HFF-Myc (cell line): ENCODE measurements around the gene MARCO.

Experiments used
- DNase-seq: peaks from one replicate; pipeline ENCODE4 v3.0.0-alpha.2; 2011; ENCODE audit warnings: low read depth; ENCODE audit errors: extremely low read depth
- H3K4me3 ChIP-seq: replicated peaks from 2 replicates; pipeline ENCODE4 v1.5.1; 2011; ENCODE audit warnings: low read depth, mild to moderate bottlenecking, control low read depth, low read length
- TF ChIP-seq, protein P1 (sequence below): IDR thresholded peaks from 2 replicates; pipeline ENCODE4 v1.5.1; 2012; ENCODE audit warnings: mild to moderate bottlenecking, low read depth, low read length, control low read depth; ENCODE audit errors: missing control alignments

MARCO gene

GRCh38 chr2:118967124-118967880 is 25.3 kb downstream of the MARCO start:
- TF ChIP-seq, protein P1, sequence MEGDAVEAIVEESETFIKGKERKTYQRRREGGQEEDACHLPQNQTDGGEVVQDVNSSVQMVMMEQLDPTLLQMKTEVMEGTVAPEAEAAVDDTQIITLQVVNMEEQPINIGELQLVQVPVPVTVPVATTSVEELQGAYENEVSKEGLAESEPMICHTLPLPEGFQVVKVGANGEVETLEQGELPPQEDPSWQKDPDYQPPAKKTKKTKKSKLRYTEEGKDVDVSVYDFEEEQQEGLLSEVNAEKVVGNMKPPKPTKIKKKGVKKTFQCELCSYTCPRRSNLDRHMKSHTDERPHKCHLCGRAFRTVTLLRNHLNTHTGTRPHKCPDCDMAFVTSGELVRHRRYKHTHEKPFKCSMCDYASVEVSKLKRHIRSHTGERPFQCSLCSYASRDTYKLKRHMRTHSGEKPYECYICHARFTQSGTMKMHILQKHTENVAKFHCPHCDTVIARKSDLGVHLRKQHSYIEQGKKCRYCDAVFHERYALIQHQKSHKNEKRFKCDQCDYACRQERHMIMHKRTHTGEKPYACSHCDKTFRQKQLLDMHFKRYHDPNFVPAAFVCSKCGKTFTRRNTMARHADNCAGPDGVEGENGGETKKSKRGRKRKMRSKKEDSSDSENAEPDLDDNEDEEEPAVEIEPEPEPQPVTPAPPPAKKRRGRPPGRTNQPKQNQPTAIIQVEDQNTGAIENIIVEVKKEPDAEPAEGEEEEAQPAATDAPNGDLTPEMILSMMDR: no peak
- DNase-seq: no peak
- H3K4me3 ChIP-seq: no peak overlapping the region

DNA sequence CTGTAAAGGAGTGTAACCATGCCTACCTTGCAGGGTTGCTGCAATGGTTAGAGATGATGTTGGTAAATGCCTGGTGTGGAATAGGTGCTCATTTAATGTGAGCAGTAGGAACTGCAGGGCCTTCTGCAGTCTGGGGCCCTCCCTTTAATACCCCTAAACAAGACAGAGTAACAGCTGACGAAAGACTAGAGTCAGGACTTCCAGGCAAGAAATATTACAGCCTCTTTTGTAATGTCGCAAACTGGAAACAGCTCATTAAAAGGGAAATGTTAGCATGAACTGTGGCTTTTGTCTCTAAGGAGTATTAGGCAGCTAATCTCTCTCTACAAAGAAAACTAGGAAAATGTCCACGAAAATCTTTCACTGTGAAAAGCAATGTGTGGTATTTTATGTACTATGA is 26.0 kb downstream of the MARCO start:
- TF ChIP-seq, protein P1: no peak
- no peak for DNase-seq
- H3K4me3 ChIP-seq: no peak overlapping the region

- TF ChIP-seq, protein P1: no peak
- no peak for DNase-seq
- H3K4me3 ChIP-seq: no peak overlapping the region
These were observed 27.2 kb downstream of the MARCO start for GRCh38 chr2:118968961-118969733.

DNA sequence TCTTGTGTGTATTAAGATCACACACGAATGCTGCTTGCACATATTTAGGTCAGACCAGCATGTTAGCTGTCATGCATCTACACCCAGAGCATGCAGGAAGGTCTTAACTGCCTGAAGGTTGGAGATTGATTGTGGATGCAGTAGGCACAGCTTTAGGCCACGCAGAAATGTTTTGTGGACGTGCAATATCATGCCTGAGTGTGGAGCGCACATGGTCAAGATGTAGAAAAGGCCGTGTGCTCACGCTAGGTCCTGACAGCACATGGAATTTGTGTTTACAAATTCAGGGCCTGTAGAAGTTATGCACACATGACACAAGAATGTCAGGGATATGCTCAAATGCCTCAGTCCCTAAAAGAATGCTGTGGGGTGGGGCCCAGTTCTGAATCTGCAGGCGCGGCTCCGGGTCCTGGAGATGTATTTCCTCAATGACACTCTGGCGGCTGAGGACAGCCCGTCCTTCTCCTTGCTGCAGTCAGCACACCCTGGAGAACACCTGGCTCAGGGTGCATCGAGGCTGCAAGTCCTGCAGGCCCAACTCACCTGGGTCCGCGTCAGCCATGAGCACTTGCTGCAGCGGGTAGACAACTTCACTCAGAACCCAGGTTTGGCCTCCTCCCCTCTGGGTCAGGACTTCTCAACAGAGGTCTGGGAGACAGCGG is 27.9 kb downstream of the MARCO start:
- TF ChIP-seq, protein P1: no peak
- H3K4me3 ChIP-seq: no peak overlapping the region
- no peak for DNase-seq

DNA sequence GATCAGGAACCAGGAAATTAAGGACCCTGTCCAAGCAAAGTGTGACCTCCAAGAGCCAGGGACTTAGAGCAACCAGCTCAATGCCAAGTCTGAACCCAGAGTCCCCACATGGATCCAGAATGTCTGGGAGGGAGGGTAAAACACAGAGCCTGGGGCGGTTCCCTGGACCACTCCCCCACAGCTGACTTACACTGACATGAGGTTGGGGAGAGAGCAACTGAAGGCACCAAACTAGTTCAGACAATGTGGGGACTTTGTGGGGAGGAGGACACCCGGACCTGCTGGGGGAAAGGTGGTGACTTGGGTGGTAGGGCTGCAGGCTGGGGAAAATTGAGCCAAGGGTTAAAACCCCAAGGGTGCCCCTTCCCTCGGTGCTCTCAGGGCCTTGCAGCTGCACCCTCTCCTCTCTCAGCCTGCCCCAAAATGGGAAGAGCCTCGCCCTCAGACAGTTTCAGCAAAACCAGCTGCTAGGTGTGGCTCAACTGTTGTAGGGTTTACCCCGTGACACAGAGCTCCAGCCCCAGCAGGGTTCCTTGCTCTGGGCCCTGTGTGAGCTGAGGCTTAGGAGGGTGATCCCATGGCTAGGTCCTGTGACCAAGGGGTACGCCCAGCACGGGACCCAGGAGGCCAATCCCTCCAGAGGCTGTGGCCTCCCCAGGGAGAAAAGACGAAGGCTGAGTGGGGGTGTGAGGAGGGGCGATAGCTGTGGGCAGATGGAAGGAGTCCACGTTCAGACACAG is 28.6 kb downstream of the MARCO start:
- H3K4me3 ChIP-seq: no peak overlapping the region
- DNase-seq: no peak
- TF ChIP-seq, protein P1: no peak
